ENCODE data around the gene ADAD2. TPM values are rescaled to one million over a fixed set of nuclear protein-coding genes. Genes with fewer than 3 reads are reported as not detected.

The ADAD2 gene
- total and polyA plus RNA-seq, 9 of the 15 experiments (the other 6 are each of a cell fraction or from before 2014, with no cell fraction given) = 0.07 TPM; not detected in 8

DNA sequence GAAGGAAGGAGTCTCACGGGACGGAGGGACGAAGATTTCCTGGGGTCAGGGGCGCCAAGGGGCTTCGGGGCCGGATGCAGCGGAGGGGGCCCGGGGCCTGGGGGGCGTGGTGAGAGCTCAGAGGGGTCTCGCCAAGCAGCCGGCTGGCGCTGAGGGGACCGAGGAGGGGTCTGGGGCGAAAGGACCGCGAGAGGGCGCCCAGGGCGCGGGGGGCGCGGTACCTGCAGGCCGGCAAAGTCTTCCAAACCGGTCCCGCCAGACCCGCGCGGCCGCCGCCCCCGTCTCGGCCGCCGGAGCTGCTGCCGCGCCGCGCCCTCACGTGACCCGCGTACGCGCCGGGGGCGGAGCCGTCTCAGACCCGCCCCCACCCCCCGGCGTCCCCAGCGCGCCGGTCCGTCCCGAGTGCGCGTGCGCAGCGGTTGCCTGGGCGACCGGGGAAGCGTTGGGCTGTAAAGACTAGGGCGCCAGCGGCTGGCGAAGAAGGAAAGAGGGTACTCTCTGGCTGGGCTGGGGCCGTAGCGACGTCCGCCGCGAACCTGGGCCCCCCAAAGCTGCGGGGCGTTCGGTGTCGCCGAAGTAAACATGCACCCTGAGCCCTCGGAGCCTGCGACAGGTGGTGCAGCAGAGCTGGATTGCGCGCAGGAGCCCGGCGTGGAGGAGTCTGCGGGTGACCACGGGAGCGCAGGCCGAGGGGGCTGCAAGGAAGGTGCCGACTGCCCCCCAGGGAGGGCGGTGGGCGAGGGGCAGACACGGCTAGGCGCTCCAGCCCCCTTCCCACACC, 45.9 kb upstream of the ADAD2 start, which contains the start of the genes DNAAF1 and HSDL1 (continued):
- TF ChIP-seq ZNF318 (IDR thresholded peaks at IDR 0.05; ENCODE audit: borderline replicate concordance in 1 of 2, low read depth in 1 of 2) (no peak), ZNF830 (CRISPR knock-in tag; IDR thresholded peaks at IDR 0.05) (no peak), PHF8 (IDR thresholded peaks at IDR 0.05; ENCODE audit: borderline replicate concordance, low read length) (peak; percentile 66; the same call in 1 of the 2 replicates), USF2 (CRISPR knock-in tag; IDR thresholded peaks at IDR 0.05) (peak; percentile 85)
- TF ChIP-seq, protein P1, sequence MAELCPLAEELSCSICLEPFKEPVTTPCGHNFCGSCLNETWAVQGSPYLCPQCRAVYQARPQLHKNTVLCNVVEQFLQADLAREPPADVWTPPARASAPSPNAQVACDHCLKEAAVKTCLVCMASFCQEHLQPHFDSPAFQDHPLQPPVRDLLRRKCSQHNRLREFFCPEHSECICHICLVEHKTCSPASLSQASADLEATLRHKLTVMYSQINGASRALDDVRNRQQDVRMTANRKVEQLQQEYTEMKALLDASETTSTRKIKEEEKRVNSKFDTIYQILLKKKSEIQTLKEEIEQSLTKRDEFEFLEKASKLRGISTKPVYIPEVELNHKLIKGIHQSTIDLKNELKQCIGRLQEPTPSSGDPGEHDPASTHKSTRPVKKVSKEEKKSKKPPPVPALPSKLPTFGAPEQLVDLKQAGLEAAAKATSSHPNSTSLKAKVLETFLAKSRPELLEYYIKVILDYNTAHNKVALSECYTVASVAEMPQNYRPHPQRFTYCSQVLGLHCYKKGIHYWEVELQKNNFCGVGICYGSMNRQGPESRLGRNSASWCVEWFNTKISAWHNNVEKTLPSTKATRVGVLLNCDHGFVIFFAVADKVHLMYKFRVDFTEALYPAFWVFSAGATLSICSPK (IDR thresholded peaks at IDR 0.05; ENCODE audit: borderline replicate concordance) = no peak

Measured in K562 (cell line).